ENCODE measurements around the gene DYRK1A. TPM values are rescaled to one million over a fixed set of nuclear protein-coding genes. Genes with fewer than 3 reads are reported as not detected.
"Not testable (repeated sequence)": the region's sequence is repeated elsewhere in the genome, so short reads cannot be mapped to it uniquely, and the experiment has no call there.

The DYRK1A gene
- total RNA-seq, 2 donors from 2014 or later = 70.5 to 146 TPM

DNA sequence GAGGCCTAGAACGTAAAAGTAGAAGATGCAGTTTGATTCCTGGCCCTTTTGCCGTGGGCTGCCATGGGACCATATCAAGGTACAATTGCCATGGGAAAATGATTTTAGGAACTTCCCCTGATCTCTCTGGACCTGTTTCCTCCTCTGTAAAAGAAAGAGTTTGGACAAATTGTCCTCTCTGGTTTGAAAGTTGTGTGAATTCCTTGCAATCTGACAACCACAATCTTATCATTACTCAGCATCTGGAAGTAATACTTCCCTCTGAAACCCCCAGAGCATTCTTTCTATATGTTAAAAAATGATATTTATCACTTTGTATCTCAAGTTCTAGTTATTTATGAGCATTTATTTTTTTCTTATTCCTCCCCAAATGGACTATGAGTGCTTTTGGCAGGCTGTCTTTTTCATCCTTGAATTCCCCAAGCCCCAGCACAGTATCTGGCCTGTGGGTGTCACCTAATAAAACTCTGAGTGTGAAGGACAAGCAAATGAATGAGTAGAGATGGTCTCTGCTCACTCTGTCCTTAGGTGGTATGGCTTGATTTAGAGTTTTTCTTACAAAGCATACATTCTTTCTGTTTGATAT is 181.1 kb downstream of the DYRK1A start:
- Histone ChIP-seq H3K4me1 (replicated peaks) (no peaks in the 10 kb centered on the region), H3K4me3 (no peak overlapping the region), H3K27ac (no peak overlapping the region), H3K36me3 (no peaks in the 10 kb centered on the region), H3K9me3 (no peaks in the 10 kb centered on the region), H3K27me3 (replicated peaks; ENCODE audit: insufficient read depth) (no peaks in the 10 kb centered on the region)
- 15% methylated on average over 2 of the region's 2 CpGs for WGBS
- DNase-seq (ENCODE audit: low spot score) = no peak
- TF ChIP-seq POLR2AphosphoS5 (IDR thresholded peaks at IDR 0.05) = no peak
- TF ChIP-seq, protein P1, sequence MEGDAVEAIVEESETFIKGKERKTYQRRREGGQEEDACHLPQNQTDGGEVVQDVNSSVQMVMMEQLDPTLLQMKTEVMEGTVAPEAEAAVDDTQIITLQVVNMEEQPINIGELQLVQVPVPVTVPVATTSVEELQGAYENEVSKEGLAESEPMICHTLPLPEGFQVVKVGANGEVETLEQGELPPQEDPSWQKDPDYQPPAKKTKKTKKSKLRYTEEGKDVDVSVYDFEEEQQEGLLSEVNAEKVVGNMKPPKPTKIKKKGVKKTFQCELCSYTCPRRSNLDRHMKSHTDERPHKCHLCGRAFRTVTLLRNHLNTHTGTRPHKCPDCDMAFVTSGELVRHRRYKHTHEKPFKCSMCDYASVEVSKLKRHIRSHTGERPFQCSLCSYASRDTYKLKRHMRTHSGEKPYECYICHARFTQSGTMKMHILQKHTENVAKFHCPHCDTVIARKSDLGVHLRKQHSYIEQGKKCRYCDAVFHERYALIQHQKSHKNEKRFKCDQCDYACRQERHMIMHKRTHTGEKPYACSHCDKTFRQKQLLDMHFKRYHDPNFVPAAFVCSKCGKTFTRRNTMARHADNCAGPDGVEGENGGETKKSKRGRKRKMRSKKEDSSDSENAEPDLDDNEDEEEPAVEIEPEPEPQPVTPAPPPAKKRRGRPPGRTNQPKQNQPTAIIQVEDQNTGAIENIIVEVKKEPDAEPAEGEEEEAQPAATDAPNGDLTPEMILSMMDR (IDR thresholded peaks at IDR 0.05) = no peak
- TF ChIP-seq POLR2A (IDR thresholded peaks at IDR 0.05) = no peak
- intact Hi-C loops (cut with DNase I) = no loop called here

DNA sequence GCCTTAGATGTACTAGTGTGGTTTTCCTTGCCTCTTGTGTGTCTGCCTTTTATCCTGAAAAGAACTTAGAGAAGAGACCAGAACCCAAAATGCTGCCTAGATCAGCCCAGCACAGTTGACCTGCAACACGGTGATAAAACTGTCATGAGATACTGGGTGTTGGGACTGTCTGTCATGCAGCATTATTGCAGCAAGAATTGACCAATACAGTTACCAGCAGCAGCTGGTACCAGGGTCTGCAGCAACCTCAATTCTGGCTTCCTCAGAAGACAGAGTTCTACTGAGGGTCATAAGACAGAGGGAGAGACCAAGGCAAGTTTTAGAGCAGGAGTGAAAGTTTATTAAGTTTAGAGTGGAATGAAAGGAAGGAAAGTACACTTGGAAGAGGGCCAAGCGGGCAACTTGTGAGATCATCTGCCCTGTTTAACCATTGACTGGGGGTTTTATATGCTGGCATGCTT is 182.0 kb downstream of the DYRK1A start:
- no peak for TF ChIP-seq POLR2A (IDR thresholded peaks at IDR 0.05)
- TF ChIP-seq, protein P1 (IDR thresholded peaks at IDR 0.05) = no peak
- TF ChIP-seq POLR2AphosphoS5 (IDR thresholded peaks at IDR 0.05) = no peak
- no peak for DNase-seq (ENCODE audit: low spot score)

DNA sequence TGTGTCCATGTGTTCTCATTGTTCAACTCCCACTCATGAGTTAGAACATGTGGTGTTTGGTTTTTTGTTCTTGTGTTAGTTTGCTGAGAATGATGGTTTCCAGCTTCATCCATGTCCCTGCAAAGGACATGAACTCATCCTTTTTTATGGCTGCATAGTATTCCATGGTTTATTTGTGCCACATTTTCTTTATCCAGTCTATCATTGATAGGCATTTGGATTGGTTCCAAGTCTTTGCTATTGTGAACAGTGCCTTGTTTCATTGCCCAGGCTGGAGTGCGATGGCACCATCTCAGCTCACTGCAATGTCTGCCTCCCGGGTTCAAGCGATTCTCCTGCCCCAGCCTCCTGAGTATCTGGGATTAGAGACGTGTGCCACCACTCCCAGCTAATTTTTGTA is 183.2 kb downstream of the DYRK1A start:
- intact Hi-C loops (cut with DNase I); H3K27ac ChIP-seq; H3K4me3 ChIP-seq; H3K36me3 ChIP-seq; H3K9me3 ChIP-seq; H3K4me1 ChIP-seq (replicated peaks); H3K27me3 ChIP-seq (replicated peaks; ENCODE audit: insufficient read depth); DNase-seq (ENCODE audit: low spot score): not testable (repeated sequence)
- WGBS = 94% methylated on average over 4 of the region's 4 CpGs

More for the DNA sequence above, 182.0 kb downstream of the DYRK1A start:
- no peaks in the 10 kb centered on the region for H3K36me3 ChIP-seq
- H3K4me1 ChIP-seq (replicated peaks) = no peaks in the 10 kb centered on the region
- H3K4me3 ChIP-seq = no peak overlapping the region
- H3K27me3 ChIP-seq (replicated peaks; ENCODE audit: insufficient read depth) = no peaks in the 10 kb centered on the region
- H3K9me3 ChIP-seq = no peaks in the 10 kb centered on the region
- 73% methylated on average over 2 of the region's 2 CpGs for WGBS
- no peak overlapping the region for H3K27ac ChIP-seq
- intact Hi-C loops (cut with DNase I) = no loop called here

DNA sequence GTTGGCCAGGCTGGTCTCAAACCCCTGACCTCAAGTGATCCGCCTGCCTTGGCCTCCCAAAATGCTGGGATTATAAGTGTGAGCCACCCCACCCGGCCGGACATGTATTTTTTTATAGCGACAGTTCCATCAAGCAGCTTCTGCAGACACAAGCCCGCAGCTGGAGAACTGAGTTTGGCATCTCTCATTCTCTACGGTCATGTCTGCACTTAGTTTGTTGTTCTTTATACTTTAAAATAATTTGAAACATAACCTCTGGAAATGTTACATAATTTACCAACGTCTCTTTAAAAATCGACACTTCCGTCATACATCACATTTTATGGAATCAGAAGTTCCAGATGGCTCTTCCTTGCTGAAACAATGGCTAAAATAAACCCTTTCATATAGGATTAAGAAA is 183.6 kb downstream of the DYRK1A start:
- DNase-seq (ENCODE audit: low spot score) = no peak
- H3K4me3 ChIP-seq = no peak overlapping the region

DNA sequence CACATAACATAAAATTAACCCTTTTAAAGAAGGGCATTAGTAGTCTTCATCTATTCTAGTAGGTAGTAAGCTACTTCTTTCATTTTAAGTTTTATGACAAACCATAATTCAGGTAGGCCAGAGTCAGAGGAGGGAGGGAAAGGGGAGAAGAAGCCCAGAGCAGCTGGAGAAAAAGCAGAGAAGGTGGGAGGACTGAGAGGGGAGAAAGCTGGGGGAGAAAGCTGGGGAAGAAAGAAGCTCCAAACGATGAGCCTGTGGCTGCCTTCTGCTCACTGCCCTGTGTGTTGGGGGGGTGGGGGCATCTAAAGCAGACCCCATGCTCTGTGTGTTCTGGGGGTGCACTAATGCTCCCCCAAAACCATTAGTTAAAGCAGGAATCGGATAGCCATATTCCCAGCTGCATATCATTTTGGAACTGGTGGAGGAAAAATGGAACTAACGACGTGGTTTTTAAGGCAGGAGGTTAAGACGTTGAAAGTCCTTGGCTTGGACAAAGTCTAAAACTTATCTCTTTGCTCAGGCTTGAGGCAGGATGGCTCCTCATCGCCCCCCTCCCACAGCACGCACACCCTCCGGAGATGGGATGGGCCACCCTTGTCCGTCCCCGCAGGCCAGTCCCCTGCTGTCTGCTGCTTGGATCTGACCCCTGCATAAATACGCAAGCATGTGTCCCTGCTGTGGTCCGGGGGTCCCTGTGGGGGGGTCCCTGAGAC is 184.2 kb downstream of the DYRK1A start:
- TF ChIP-seq POLR2AphosphoS5 (IDR thresholded peaks at IDR 0.05) = no peak
- TF ChIP-seq, protein P1 (IDR thresholded peaks at IDR 0.05) = no peak
- TF ChIP-seq POLR2A (IDR thresholded peaks at IDR 0.05) = no peak
- DNase-seq (ENCODE audit: low spot score) = no peak
- Histone ChIP-seq H3K27me3 (replicated peaks; ENCODE audit: insufficient read depth) (no peaks in the 10 kb centered on the region), H3K27ac (no peak overlapping the region), H3K36me3 (no peaks in the 10 kb centered on the region), H3K9me3 (no peaks in the 10 kb centered on the region), H3K4me1 (replicated peaks) (no peaks in the 10 kb centered on the region), H3K4me3 (no peak overlapping the region)
- intact Hi-C loops (cut with DNase I) = no loop called here
- WGBS = 58% methylated on average over 12 of the region's 12 CpGs

More for the DNA sequence above, 183.6 kb downstream of the DYRK1A start:
- no peaks in the 10 kb centered on the region for H3K9me3 ChIP-seq
- no peaks in the 10 kb centered on the region for H3K27me3 ChIP-seq (replicated peaks; ENCODE audit: insufficient read depth)
- H3K4me1 ChIP-seq (replicated peaks) = no peaks in the 10 kb centered on the region
- H3K27ac ChIP-seq = no peak overlapping the region
- no peaks in the 10 kb centered on the region for H3K36me3 ChIP-seq
- 88% methylated on average over 9 of the region's 9 CpGs for WGBS
- no peak for TF ChIP-seq POLR2A (IDR thresholded peaks at IDR 0.05)
- TF ChIP-seq POLR2AphosphoS5 (IDR thresholded peaks at IDR 0.05) = no peak
- TF ChIP-seq, protein P1 (IDR thresholded peaks at IDR 0.05) = no peak
- intact Hi-C loops (cut with DNase I) = no loop called here

Measured in prostate gland (tissue), 2 donors.